ENCODE results near the gene BRME1.
A peak's percentile ranks its signal among the peaks of the same experiment; 100 is the strongest.

BRME1 gene

GRCh38 chr19:13885826-13886365 is 20.0 kb downstream of the BRME1 start:
- DNase-seq, result no peak

- no peak for DNase-seq
These were observed 21.0 kb downstream of the BRME1 start for GRCh38 chr19:13884726-13885591.

- DNase-seq, result no peak
These were observed 22.3 kb downstream of the BRME1 start for GRCh38 chr19:13883516-13884064.

DNA sequence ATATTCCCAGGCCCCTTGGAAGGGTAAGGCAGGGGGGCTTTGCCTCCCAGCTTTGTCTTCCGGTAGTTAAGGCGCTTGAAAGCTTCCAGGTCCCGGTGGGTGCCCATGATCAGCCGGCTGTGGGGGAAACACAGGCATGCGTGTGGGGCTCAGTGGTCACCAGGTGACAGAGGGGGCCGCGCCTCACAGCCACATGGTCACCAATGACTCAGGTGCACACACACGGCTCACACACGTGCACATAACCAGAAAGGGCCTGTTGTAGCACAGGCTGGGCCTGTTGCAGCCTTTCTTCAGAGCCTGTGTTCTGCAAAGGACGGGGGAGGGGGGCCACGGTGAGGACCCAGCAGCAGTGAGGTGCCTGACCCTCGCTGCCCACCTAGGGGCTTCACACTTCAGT is 23.1 kb downstream of the BRME1 start:
- DNase-seq, result no peak

DNA sequence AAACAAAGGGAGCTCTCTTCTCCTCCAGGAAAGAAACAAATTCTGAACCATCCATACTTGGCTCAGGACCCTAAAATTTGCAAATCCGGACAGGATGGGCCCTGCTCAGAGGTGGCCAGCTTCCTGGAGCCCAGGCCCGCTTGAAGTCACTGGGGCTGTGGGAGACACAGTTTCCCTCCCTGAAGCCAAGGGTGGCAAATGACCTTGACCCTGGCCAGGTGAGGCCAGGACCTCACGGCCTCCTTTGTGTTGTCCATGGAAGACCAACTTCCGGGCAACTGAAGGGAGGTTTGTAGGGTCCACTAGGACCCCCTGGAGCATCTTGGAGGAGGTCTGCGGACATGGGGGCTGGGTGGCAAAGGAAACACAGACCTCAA is 23.5 kb downstream of the BRME1 start:
- DNase-seq, result no peak

DNA sequence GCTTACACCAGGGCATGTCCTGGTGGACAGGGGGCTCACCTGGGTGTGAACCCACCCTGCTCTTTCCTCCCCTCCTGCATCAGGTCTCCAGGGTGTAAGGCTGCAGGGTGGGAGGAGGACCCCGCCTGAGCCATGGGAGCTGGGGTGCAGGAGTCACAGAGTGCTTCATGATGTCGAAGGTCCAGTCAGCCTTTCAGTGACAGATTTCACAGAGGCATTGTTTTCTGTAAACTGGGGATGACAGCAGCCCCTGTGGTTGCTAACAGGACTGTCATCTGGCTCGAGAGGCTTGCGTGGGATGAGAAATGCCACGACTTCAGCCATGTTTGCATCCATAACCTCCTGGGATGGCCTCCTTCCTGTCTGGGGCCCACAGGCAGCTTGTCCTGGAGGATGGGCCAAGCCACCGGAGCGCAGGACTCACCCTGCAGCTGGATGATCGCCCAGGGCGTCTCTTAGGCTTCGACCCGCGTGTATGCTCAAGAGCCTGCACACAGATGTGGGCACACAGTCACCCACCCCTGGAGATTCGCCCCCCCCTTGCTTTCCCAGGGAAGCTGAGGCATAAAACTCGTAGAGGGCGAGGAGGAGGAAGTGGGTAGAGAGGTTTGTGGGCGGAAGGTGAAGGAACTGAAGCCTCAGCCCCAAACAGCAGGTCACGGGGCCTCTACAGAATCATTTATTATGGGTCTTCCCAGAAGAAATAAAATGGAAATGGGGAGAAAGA is 24.1 kb downstream of the BRME1 start:
- no peak for DNase-seq

DNA sequence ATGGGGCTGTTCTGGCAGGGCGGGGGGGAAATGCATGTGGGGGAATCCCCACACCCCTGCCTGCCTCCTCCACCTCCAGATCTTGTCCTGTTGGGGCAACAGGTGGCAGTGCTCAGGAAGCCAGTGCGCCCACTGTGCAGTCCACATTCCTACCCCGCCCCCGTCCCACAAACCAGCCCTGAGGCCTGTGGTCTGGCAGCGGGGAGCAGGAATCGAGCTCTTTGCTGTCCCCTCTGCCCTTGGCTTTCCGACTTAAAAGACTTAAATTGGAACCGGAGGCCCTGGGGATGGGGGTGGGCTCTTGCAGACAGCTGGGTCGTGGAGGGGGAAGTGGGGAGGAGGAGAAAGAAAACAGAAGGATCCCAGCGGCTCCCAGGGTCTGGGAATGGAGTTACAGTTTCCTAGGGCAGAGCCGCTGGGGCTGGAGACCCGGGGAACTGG is 24.6 kb downstream of the BRME1 start:
- no peak for DNase-seq

DNA sequence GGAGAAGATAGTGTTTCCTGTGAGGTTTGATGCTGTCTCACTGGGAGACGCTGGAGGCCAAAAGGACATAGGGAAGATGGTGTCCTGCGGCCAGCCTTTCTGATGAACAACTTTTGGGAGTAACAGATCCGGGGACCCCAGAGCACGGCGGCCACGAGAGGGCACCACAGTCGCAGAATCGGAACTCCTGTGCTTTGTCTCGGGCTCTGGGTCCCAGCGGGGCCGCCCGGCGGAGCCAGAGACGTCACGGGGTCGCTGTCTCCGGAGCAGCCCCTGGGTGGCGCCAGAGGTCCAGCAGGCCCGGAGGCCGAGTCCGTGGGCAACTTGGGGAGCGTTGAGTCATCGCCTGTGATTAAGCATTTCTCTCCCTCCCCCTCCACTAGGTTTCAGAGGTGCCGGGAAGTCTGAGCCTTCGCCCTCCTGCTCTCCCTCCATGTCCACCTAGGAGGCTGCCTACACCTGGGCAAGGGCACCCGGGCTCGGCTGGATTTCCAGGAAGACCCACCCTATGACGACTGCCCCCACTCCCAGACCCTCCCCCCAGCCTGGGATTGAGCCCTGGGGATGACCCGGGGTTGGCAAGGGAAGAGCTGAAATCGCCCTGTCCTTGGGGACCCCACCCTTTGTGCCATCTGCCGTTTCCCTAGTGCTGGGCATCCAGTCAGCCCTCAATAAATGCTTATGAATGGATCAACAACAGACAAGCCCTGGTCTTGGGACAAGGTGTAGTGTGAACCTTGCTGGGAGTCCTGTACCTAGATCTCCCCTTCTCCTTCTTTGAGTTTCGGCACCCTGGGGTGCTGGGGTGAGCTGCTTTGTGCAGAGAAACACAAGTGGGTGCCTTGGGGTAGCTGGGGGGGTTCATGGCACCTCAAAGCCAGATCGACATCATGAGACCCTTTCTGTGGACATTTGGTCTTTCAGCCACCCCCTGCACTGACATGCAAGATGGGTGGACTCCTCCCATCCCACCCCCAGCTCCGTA is 25.6 kb downstream of the BRME1 start:
- peak; percentile 65 for DNase-seq

GRCh38 chr19:13877303-13877702 is 28.6 kb downstream of the BRME1 start:
- DNase-seq, result no peak

- DNase-seq, result no peak
These were observed 29.1 kb downstream of the BRME1 start, which contains the start of gene NANOS3 for GRCh38 chr19:13876834-13877233. NANOS3 (plus strand) TSS chr19:13877134; CDS start chr19:13877249, 115 bp downstream.

DNA sequence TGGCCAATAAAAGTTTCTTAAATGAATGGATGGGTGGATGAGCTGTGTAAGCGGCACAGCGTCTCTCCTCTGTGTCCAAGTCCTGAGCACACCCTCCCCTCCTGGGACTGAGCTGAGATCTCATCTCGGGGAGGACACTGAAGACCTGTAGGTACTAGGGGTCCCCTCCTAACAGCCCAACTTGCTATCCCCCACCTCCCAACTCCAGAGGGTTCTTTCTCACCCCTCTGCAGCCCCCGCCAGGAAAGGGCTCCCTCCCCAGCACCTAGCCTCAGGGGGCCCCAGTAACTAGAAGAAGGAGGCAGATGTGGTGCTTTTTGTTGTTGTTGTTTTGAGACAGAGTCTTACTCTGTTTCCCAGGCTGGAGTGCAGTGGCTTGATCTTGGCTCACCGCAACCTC is 30.1 kb downstream of the BRME1 start:
- no peak for DNase-seq

DNA sequence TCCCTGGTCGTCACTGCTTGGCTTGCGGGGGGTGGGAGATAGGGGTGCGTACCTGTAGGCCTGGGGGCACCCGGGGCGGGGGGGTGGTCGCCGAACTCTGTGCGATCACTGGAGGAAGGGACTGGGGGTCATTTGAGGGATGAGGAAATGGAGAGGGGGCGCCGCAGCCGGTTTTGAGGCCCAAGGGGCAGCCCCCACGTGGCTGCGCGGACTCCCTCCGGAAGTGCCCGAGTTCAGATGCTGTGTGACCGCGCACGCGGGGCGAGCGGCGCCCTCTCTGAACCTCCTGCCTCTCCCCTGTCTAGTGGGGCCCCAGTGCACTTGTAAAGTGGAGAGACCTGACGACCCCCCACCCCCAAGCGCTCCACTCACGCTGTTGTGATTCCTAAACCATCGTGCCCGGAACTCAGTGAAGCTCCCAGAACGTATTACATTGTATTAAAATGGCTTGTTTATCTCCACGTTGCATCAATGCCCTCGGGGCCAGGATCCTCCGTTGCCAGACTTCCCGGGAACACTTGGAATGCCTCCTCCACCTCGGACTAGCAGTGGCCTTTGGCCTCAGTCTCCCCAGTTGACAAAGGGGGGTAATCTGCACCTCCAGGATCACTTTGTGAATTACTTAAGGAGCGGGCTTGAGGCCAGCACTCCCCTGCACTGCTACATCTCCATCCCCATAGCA is 31.9 kb downstream of the BRME1 start:
- no peak for DNase-seq

DNA sequence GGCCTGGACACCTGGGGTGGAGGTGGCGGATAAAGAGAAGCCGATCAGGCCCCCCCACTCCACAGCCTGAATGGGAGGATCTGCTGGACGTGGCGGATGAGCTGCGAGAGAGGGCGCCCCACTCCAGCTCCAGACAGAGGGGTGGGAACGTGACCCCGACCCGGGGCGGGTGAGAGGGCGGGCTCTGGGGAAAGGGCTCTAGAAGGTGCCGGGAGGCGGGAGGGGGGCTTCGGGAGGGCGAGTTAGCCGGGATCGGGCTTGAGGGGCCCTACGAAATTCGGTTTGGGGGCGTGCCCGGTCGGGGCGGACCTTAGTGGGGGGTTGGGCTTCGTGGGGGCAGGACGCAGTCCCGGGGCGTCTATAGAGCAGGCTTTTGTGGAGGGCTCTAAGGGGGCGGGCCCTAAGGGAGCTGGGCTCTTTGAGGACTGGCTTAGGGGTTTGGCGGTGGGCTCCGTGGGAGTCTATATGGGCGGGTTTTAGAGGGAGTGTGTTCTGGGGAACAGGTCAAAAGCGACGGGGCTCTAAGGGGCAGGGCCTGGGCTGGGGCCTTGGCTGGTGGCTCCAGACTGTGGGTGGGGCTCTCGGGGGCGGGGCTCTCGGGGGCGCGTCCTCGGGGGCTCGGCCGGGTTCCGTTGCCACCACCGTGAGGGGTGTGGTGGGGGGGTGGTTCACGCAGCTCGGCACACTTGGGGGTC is 33.1 kb downstream of the BRME1 start:
- no peak for DNase-seq

DNA sequence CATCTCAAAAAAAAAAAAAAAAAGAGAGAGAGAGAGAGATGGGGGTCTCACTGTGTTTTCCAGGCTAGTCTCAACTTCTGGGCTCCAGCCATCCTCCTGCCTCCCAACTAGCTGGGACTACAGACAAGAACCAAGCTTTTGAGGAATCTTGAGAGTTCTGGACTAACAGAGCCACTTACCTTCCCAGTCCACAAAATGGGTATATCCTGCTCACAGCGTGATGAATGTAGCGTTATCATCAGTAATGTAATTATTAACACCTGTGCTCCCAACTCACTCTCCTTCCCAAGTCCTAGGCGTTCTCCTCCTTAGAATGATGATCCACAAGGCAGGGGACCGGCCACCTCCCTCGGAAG is 33.6 kb downstream of the BRME1 start:
- DNase-seq, result no peak

GRCh38 chr19:13870873-13871272 is 35.0 kb downstream of the BRME1 start:
- no peak for DNase-seq

DNA sequence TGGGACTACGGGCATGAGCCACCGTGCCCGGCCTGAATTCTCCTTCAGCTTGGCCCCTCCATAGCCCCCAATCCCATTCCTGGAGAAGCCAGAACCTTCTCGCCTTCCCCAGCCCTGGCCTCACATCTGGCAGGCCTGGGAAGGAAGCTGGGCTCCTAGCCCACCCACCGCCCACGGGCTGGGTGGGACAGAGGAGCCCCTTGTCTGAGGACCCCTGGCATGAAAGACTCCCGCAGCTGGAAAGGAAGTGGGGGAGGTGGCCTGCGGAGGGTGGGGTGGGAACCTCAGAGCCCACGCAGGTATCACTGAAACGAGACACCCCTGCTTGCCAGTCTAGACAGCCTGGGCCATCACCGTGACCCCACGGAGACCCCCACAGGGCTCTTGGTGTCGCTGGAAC is 36.6 kb downstream of the BRME1 start:
- DNase-seq, result no peak

DNA sequence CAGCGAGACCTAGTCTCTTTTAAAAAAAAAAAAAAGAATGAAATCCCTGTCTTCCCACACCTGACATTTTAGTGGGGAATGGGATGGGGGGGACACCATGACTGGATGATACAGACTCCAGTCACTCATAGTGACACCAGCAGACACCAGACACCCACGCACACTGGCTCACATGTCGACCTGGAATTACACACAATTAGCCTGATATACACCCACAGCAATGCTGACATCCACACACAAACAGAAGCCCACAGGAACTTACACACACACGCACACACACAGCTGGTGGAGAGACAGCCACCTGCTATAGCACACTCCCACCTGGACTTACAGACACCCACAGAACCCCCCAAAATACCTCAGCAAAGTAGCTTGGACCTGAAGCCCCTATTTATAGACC is 37.3 kb downstream of the BRME1 start:
- no peak for DNase-seq

GRCh38 chr19:13866463-13867046 is 39.4 kb downstream of the BRME1 start:
- no peak for DNase-seq

DNA sequence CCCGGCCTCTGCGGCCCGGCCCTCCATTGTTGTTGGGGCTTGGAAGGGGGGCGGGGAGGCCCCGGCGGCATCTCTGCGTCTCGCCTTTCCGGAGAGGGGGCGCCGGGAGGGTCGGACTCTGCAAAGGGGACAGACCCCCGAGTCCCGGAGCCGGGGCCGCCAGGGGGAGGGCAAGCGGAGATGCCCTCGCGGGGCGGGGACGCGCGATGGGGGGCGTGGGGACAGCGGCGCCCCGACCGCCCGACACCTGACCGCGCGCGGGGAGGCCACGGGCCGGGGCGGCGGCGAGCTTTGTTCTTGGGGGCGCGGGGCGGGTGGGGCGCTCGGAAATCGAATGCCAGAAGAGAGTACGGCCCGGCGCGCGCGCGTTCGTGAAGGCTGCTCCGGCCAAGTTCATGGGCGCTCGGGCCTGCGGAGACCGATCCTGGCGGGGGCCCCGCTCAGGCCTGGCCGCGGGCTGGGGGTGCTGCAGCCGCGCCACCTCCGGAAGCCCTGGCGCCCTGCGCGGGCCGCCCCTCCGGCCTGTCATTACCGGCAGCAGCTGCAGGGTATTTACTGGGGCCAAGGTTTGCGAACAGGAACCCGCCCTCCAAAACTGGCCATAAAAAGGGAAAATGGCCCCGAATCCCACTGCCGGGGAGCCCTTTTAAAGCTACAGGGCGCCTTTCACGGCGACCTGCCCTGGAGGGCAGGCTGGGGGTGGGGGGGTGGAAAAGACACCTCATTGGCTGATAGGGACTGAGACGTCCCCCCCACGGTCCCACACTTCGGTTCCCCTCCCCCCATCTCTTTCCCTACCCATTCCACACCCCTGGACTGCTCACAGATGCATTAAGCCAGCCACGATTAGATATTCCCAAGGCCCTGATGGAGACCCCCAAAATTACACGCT is 40.1 kb downstream of the BRME1 start:
- DNase-seq, result no peak

All from NCI-H1694 (cell line).